Activated CD8-positive, alpha-beta memory T cell treated with anti-CD3 and anti-CD28 coated beads, Interleukin-2, amount 10 ng/mL, durations not matched to agents 7 days and 5 days (primary cell): ENCODE results near the gene STAMBPL1. TPM values are rescaled to one million over a fixed set of nuclear protein-coding genes. Genes with fewer than 3 reads are reported as not detected.

ENCODE experiments used
- ATAC-seq: fragments of 150-1000 bp; cut with Tn5 transposase; one replicate; pipeline ENCODE4 v1.10.0; 2021; ENCODE audit warnings: moderate library complexity
- CTCF ChIA-PET: fragments of 350-600 bp; sonication (Branson Sonifier 250); formaldehyde crosslinking; loops from one replicate; lab custom pipeline; 2021; ENCODE audit warnings: antibody characterized with exemption; lab: Charles Lee
- DNase-seq: peaks from one replicate; pipeline ENCODE4 v3.0.0-alpha.2; 2020
- H3K27ac Mint-ChIP-seq: one replicate; pipeline ENCODE4 v1.8.0; 2021; ENCODE audit warnings: mild to moderate bottlenecking, mixed read lengths
- H3K27me3 Mint-ChIP-seq: one replicate; pipeline ENCODE4 v1.8.0; 2021; ENCODE audit warnings: mixed read lengths
- H3K36me3 Mint-ChIP-seq: one replicate; pipeline ENCODE4 v1.8.0; 2021; ENCODE audit warnings: mild to moderate bottlenecking, mixed read lengths
- H3K4me1 Mint-ChIP-seq: one replicate; pipeline ENCODE4 v1.8.0; 2021; ENCODE audit warnings: mixed read lengths
- H3K4me3 Mint-ChIP-seq: one replicate; pipeline ENCODE4 v1.8.0; 2021; ENCODE audit warnings: mild to moderate bottlenecking, moderate library complexity, mixed read lengths
- H3K9me3 Mint-ChIP-seq: one replicate; pipeline ENCODE4 v1.8.0; 2022; ENCODE audit warnings: low read depth, mixed read lengths
- total RNA-seq, 2 experiments: library from RNA; stranded (reverse); gene quantifications; one replicate each; pipeline ENCODE4 v1.2.3, GENCODE V29; 2021

Gene STAMBPL1
- total RNA-seq, 2 experiments from 2014 or later: 29.2 to 53.0 TPM

DNA sequence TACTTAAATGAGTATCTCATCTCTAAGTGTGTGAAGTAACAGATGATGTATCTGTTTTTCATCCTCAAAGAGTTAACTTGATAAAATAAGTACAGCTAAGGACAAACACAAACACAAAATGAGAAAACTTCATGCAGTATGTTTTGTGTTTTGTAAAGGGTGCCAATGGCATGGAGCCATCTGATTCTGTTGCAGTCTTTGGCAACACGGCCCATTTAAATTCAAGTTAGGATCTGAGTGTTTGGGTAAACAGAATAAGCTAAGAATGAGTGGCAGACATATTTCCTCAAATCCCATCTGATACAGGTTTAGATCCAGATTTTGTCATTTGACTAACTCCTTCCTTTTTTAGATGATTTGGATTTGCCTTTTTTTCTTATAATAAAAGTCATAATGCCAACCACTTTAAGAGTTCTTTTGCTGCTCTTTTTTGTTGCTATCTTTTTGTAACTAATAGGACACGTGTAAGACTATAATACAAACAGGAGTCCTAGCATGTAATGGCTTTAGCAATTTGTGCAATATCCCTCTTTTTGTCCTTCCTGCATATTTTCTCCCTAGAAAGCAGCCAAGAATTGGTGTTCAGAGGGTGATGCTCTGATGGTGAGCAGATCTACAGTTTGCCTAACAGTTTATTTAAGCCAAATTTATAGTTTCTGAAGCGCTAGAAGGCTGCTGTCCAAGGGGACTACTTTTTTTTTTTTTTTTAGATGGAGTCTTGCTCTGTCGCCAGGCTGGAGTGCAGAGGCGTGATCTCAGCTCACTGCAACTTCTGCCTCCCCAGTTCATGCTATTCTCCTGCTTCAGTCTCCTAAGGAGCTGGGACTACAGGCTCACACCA, 91.4 kb downstream of the STAMBPL1 start:
- CTCF ChIA-PET: interaction anchor here (0.6 to 1.0 kb wide), 2 partner anchors 37 to 113 kb away, joined by 3 read pairs; no protein-coding TSS in a partner anchor

More for the DNA sequence above, 91.4 kb downstream of the STAMBPL1 start:
- no peaks in the 10 kb centered on the region for H3K27me3 Mint-ChIP-seq
- ATAC-seq: no peak
- no peak overlapping the region for H3K4me3 Mint-ChIP-seq
- H3K27ac Mint-ChIP-seq: no peak overlapping the region
- peaks cover 23% of the 10 kb centered on the region for H3K4me1 Mint-ChIP-seq
- H3K9me3 Mint-ChIP-seq: no peaks in the 10 kb centered on the region
- H3K36me3 Mint-ChIP-seq: peaks cover 9% of the 10 kb centered on the region
- no peak for DNase-seq

Other genes with a start within 250 kb of the STAMBPL1 start
- gene LIPF, start 215.8 kb upstream of the STAMBPL1 start, total RNA-seq: not detected
- gene LIPK, start 174.0 kb upstream of the STAMBPL1 start, total RNA-seq: not detected
- gene LIPN, start 120.2 kb upstream of the STAMBPL1 start, total RNA-seq: not detected
- not detected for gene LIPM, start 77.5 kb upstream of the STAMBPL1 start, total RNA-seq
- gene ANKRD22, start 28.4 kb upstream of the STAMBPL1 start, total RNA-seq: under 1 TPM in 1 of 2 experiments, not detected in 1; 0.37 TPM
- gene ACTA2, start 72.5 kb downstream of the STAMBPL1 start, total RNA-seq: 10 to 100 TPM; 28.2 to 34.5 TPM
- 10 to 100 TPM; 73.7 to 75.4 TPM for gene FAS, start 110.6 kb downstream of the STAMBPL1 start, total RNA-seq